Measurements from ENCODE around the gene KLHL24.
A peak's percentile ranks its signal among the peaks of the same experiment; 100 is the strongest.
"Not testable (repeated sequence)": the region's sequence is repeated elsewhere in the genome, so short reads cannot be mapped to it uniquely, and the experiment has no call there.

The KLHL24 gene

DNA sequence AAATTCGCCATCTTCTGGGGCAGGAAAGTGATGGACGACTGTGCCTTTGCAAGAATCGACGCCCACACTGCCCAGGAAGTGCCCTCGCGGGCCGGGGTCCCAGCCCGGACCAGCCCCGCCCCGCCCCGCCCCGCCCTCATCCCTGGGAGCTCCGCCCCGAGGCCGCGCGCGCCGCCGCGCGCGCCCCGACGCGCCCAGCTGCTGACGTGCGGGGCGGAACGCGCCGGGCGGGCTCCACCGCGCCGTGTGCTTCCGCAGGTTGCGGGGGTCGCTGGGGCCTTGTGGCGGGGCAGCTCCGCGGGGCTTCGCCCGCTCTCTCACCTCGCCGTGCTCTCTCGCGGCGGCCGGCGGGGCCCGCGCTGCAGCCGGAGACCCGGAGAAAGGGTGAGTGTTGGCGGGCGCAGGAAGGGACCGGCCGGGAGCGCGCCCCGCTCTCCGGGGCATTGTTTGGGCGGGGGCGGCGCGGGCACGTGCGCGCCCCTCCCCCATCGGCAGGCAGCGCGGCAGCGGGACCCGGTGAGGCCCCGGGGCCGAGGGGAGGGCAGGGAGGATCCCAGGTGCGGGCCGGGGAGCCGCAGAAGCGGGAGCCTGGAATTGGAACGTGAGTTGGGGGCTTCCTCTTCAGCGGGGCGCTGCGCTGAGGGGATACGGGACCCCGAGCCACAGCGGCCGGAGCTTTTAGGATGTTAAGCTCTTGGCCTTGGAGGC is 62.3 kb downstream of the KLHL24 start, which contains the start of gene YEATS2:
TSS of gene YEATS2 (plus strand) at position 188 of the 708 bp plus-strand sequence. CDS start 17,366 bp downstream, outside the sequence.
- DNase-seq = peak; percentile 98

DNA sequence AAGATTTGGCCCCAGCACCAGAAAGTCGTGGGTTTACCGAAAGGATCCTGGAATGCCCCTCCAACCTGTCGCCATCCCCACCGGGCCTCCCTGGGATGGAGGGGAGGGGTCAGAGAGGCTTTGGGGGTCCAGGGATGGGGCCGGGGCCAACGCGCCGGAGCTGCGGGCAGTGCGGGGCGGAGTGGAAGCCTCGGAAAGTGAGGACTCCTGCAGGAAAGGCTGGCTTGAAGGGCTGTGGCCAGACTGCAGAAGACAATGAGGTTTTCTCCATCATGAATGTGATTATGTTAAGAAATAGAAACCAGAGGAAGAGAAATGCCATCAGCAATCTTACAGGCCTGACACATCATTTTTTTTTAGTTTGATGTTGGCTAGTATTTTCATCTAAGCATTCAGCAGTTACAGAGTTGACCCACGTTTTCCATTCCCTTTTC is 62.9 kb downstream of the KLHL24 start:
- peak; percentile 52 for DNase-seq

DNA sequence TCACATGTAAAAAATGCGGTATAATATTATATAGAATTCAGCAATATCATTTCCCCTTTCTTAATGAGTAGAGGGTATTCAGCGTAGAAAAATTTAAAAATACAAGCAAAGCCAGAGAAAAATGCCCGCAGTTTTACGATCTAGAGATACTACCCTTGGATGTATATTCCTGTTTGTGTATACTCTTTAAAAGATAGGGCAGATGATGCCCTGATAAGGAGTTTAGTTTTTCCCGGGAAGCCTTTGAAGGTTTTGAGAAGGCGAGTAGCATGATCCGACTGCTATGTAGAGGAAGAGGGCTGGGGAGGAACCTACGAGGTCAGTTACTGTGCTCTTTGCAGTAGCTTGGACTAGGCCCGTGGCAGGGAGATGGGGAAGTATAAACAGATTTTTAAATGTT is 63.3 kb downstream of the KLHL24 start:
- peak; percentile 20 for DNase-seq

DNA sequence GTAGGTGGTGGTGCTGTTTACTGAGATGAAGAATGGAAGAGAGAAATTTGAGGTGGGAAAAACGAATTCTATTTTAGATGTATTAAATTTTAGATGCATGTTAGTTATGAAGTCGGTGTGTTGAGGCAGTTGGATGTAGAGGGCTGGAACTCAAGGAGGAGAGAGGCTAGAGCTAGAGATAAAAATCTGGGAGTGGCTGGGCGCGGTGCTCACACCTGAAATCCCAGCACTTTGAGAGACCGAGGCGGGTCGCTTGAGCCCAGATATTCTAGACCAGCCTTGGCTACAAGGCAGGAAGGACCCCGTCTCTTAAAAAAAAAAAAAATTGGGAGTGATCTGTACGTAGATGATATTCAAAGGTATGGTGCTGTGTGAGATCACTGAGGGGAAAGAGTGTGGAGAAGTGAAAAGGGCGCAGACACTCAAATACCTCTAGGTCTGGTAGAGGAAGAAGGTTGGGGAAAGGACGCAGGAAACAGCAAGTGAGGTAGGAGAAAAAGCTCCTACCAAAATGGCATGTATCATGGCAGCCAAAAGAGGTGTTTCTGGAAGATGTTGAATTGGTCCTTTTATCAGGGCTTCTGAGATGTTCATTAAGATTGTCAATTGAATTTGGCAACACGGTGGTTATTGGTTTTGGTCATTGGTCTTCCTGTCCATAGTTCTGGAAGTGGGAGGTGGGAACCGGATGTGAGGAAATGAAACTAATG is 64.0 kb downstream of the KLHL24 start:
- DNase-seq = peak; percentile 25

DNA sequence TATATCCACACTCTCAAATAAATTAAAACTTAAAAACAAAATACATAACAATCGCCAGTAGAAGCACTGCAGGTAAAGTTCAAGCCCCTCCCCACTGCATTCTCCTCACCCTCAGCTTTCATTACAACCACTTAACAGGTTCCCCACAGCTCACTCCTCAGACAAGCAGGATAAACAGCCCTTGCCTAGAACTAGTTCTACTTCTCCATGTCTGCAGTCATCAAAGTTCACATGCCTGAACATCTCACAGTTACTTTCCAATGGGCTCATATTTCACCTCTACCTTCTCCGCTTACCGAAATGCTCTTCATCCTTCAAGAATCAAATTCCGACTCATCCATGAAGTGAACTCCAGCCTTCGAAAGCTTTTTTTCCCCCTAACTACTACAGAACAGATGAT is 66.3 kb downstream of the KLHL24 start:
- no peak for DNase-seq

DNA sequence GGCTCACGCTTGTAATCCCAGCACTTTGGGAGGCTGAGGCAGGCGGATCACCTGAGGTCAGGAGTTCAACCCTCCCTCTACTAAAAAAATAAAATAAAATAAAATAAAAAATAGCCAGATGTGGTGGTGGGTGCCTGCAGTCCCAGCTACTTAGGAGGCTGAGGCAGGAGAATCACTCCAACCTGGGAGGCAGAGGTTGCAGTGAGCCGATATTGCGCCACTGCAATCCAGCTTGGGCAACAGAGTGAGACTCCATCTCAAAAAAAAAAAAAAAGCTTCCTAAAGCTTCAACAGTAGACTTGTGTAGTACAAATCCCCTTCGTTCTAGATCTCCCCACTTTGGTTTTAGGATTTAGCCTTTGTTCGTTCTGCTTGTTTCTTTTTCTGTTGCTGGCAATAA is 68.5 kb downstream of the KLHL24 start:
- not testable (repeated sequence) for DNase-seq

DNA sequence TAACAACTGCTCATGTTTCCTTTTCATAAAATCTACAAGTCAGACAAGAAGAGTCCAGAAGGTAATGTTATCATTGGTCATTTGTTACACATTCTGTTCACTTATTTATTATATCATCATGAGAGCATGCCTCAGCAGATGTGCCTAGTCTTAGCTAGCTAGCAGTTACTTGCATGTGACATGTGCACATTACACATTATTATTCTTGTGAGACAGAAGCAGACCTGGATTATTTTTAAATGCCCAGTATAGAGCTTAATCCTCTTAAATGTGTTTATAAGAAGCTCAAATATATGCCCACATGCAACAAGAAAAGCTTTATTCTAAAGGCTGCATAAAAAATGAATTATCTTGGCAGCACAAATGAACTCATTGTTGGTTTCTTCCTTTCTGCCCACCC is 74.8 kb downstream of the KLHL24 start:
- no peak for DNase-seq

DNA sequence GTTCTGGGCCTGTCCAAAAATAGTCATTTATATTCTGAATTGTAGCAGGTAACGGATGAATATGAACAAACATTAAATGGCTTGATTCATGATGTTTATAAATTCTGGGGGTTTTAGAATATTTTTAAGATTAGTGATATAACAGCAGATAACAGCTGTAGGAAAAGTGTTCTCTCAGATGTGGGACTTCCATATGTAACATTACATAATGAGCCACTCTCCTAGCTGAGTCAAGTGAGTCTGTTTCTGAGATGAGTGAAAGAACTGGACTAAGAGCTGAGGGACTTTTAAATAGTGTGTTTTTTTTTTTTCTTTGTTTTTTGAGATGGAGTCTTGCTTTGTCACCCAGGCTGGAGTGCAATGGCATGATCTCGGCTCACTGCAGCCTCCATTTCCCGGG is 76.1 kb downstream of the KLHL24 start:
- no peak for DNase-seq

DNA sequence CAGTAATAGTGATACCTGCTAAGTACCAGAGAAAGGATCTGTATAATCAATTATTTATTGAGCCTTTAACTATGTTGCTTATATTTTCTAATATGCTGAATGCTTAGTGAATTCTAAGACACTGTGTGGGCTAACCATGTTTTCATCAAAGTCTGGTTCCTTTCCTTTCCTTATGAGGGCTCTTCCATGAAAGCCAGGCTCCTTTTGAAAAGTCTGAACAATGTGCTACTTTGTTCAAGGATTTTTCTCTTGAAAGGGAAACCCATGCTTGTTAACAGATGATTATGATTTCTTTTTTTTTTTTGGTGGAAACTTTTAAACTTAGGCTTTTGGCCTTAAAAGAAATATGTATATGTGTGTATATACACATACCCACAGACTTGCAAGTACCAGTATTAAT is 79.2 kb downstream of the KLHL24 start:
- DNase-seq = no peak

DNA sequence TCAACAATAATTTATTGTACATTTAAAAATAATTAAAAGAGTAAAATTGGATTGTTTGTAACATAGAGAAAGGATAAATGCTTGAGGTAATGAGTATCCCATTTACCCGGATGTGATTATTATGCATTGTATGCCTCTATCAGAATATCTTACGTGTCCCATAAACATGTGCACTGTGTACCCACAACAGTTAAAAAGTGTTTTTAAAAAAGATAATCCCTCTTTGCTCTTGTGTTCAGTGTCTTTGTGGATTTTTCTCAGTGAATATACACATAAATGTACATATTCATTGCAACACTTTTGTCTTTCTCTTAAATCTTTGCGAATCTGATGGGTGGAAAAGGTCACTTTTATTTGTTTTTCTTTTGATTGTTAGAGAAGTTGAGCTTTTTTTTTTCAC is 82.6 kb downstream of the KLHL24 start:
- no peak for DNase-seq

DNA sequence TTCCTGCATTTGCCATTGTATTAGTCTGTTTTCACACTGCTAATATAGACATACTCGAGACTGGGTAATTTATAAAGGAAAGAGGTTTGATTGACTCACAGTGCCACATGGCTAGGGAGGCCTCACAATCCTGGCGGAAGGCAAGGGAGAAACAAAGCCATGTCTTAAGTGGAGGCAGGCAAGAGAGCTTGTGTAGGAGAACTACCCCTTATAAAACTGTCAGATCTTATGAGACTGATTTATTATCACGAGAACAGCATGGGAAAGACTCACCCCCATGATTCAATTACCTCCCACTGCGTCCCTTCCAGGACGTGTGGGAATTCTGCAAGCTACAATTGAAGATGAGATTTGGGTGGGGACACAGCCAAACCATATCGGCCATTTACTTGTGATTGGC is 90.0 kb downstream of the KLHL24 start:
- DNase-seq = no peak

DNA sequence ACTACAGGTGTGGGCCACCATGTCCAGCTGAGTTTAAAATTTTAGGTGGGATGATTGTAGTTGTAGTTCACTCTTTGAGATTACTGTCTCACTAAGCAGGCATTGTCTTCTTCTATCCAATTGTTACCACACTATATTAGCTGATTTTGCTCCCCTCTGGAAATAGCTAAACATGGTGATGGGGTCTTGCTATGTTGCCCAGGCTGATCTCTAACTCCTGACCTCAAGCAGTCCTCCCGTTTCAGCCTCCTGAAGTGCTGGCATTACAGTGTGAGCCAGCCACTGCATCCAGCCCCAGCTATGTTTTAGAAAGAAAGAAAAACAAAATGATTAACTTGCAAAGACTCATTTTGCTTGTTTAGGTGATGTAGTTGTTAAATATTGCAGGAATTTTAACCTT is 92.8 kb downstream of the KLHL24 start:
- DNase-seq = no peak

DNA sequence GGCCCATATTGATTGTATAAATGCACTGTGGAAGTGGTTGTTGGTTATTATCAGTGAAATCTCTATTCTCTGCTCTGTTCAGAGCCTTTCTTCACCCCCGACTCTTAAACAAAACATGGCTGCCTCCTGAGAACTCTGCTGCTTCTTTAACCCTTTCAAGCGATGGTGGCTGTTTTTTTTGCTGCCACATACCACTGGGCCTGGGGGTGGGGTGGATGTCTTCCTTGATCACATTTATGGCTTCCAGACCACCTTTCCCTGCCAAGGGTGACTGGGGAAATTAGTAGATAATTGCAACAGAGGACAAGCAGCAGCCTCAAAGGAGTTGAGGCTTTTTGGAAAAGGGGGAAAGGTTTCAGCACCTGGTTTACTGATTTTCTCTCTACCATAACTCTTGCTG is 94.9 kb downstream of the KLHL24 start:
- no peak for DNase-seq

DNA sequence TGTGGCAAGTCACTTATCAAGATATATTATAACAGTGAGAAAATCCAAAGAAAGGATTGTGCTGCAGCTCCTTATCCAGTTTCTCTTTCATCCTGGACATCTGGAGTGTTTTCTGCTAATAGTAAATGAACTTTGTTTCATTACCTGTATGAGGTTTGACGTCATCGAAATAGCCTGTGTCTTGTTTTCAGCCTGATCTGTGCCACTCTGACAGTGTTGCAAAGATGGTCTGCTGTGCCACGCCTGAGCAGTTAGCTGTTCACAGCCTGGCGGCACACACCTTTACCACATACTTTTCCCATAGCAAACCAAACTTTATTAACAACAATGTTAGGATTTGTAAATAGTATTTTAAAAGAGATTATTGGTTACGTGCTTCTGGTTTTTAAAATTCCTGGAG is 96.2 kb downstream of the KLHL24 start:
- DNase-seq = no peak

DNA sequence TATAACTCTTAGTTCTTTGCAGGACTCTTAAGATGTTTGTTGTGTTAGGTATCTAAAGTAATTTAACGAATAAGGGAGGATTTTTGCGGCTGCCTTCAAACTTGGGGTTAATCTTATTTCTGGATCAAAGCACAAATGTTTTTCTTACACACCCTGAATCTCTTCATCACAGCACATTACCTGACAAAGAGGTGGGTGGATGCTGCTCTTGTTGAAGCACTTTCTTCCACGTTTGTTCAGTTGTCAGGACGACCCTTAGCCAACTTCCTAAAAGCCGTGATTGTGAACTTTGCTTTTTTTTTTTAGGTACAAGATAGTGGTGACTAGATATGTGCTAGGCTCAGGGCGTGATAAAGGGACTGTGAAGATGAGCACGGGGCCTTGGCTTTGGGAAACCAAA is 98.1 kb downstream of the KLHL24 start:
- DNase-seq = no peak

Measured in 8988T (cell line).